Natural killer cell (primary cell): ENCODE measurements around the gene GCKR. TPM values are rescaled to one million over a fixed set of nuclear protein-coding genes. Genes with fewer than 3 reads are reported as not detected.

Source experiments
- total RNA-seq, 4 donors: library from RNA; stranded (reverse); fragments of 120-200 nt in 1 of 4; gene quantifications; one replicate each; pipeline versions ENCODE4 v1.2.3 to v1.2.4, GENCODE V29; 2013 to 2022

Gene GCKR
- total RNA-seq, 3 donors from 2014 or later (not counting 1 experiment from before 2014, with no cell fraction given): not detected

Other genes starting within 250 kb of the GCKR start
- not detected for gene SLC30A3, start 233.8 kb upstream of the GCKR start, total RNA-seq
- not detected for gene DNAJC5G, start 221.4 kb upstream of the GCKR start, total RNA-seq
- gene TRIM54, start 214.4 kb upstream of the GCKR start, total RNA-seq: under 1 TPM in 2 of 3 donors, not detected in 1; 0.18 to 0.21 TPM
- 1 to 10 TPM; 1.6 to 3.6 (median 2.4) TPM for gene UCN, start 188.4 kb upstream of the GCKR start, total RNA-seq
- 10 to 100 TPM; 63.9 to 75.2 (median 64.8) TPM for gene MPV17, start 173.7 kb upstream of the GCKR start, total RNA-seq
- 10 to 100 TPM; 56.1 to 68.7 (median 59.7) TPM for gene GTF3C2, start 140.1 kb upstream of the GCKR start, total RNA-seq
- gene EIF2B4, start 126.5 kb upstream of the GCKR start, total RNA-seq: 10 to 100 TPM; 35.0 to 44.5 (median 40.8) TPM
- gene SNX17, start 126.2 kb upstream of the GCKR start, total RNA-seq: 100 to 1,000 TPM in 2 of 3 donors, 10 to 100 TPM in 1; 96.3 to 107 (median 100) TPM
- gene ZNF513, start 116.1 kb upstream of the GCKR start, total RNA-seq: 10 to 100 TPM; 24.2 to 28.1 (median 26.1) TPM
- 10 to 100 TPM; 63.9 to 73.8 (median 69.5) TPM for gene PPM1G, start 87.2 kb upstream of the GCKR start, total RNA-seq
- 100 to 1,000 TPM; 240 to 278 (median 262) TPM for gene NRBP1, start 68.2 kb upstream of the GCKR start, total RNA-seq
- 1 to 10 TPM; 4.4 to 8.4 (median 5.1) TPM for gene KRTCAP3, start 54.5 kb upstream of the GCKR start, total RNA-seq
- 10 to 100 TPM; 24.8 to 35.7 (median 30.7) TPM for gene IFT172, start 7.1 kb upstream of the GCKR start, total RNA-seq
- gene FNDC4, start 1.6 kb upstream of the GCKR start, total RNA-seq: not detected
- gene ZNF512, start 86.2 kb downstream of the GCKR start, total RNA-seq: 10 to 100 TPM; 26.5 to 40.9 (median 30.6) TPM
- under 1 TPM; 0.25 to 0.58 (median 0.42) TPM for gene CCDC121, start 132.2 kb downstream of the GCKR start, total RNA-seq
- 10 to 100 TPM; 31.5 to 36.1 (median 34.9) TPM for gene GPN1, start 132.2 kb downstream of the GCKR start, total RNA-seq
- 10 to 100 TPM; 52.2 to 53.7 (median 52.8) TPM for gene SUPT7L, start 166.8 kb downstream of the GCKR start, total RNA-seq
- 10 to 100 TPM; 22.0 to 26.0 (median 24.8) TPM for gene SLC4A1AP, start 167.1 kb downstream of the GCKR start, total RNA-seq